Neural cell (in vitro differentiated cells): ENCODE measurements around the gene ATAD3C. TPM values are rescaled to one million over a fixed set of nuclear protein-coding genes. Genes with fewer than 3 reads are reported as not detected.
"Not testable (repeated sequence)": the region's sequence is repeated elsewhere in the genome, so short reads cannot be mapped to it uniquely, and the experiment has no call there.

ENCODE experiments used
- H2AFZ ChIP-seq: fragments of 200-600, 300-800 bp; sonication (generic), shearing (Covaris generic); 2 replicates; pipeline ENCODE4 v1.6.0; 2014; ENCODE audit warnings: low read depth, mild to moderate bottlenecking, antibody characterized with exemption, low read length, moderate library complexity
- H3F3A ChIP-seq: fragments of 200-600 bp; shearing (Covaris generic); 2 replicates; pipeline ENCODE4 v1.6.1; 2016; ENCODE audit warnings: mild to moderate bottlenecking, moderate library complexity, mixed read lengths, antibody characterized with exemption, low read length; ENCODE audit not compliant: insufficient read depth, poor library complexity, severe bottlenecking
- H3K27ac ChIP-seq: fragments of 200-600, 300-800 bp; sonication (generic), shearing (Covaris generic); 2 replicates; pipeline ENCODE4 v1.5.1; 2014; ENCODE audit warnings: mild to moderate bottlenecking, low read length, moderate library complexity
- H3K27me3 ChIP-seq: fragments of 300-800, 200-600 bp; sonication (generic), shearing (Covaris generic); 2 replicates; pipeline ENCODE4 v1.6.0; 2014; ENCODE audit warnings: mild to moderate bottlenecking, low read depth, low read length, moderate library complexity; ENCODE audit not compliant: insufficient read depth
- H3K36me3 ChIP-seq: fragments of 300-800, 200-600 bp; sonication (generic), shearing (Covaris generic); 2 replicates; pipeline ENCODE4 v1.5.1; 2014; ENCODE audit warnings: mild to moderate bottlenecking, antibody characterized with exemption, low read length, moderate library complexity; ENCODE audit not compliant: insufficient read depth
- H3K4me2 ChIP-seq: fragments of 300-800, 200-600 bp; sonication (generic), shearing (Covaris generic); 2 replicates; pipeline ENCODE4 v1.6.0; 2014; ENCODE audit warnings: mild to moderate bottlenecking, low read length
- H3K4me3 ChIP-seq: fragments of 300-800, 200-600 bp; sonication (generic), shearing (Covaris generic); 2 replicates; pipeline ENCODE4 v1.5.1; 2014; ENCODE audit warnings: mild to moderate bottlenecking, low read length, moderate library complexity
- H3K79me2 ChIP-seq: fragments of 200-600 bp; shearing (Covaris generic); replicated peaks from 2 replicates; pipeline ENCODE4 v1.6.0; 2014; ENCODE audit warnings: mild to moderate bottlenecking, low read length, moderate library complexity; ENCODE audit not compliant: insufficient read depth
- H3K9ac ChIP-seq: fragments of 300-800, 200-600 bp; sonication (generic), shearing (Covaris generic); 2 replicates; pipeline ENCODE4 v1.6.1; 2016; ENCODE audit warnings: mild to moderate bottlenecking, low read length, mixed read lengths
- H3K9me2 ChIP-seq: fragments of 200-600 bp; shearing (Covaris generic); 2 replicates; pipeline ENCODE4 v1.6.1; 2016; ENCODE audit warnings: mild to moderate bottlenecking, low read length, mixed read lengths; ENCODE audit not compliant: insufficient read depth
- H3K9me3 ChIP-seq: fragments of 200-600, 300-800 bp; sonication (generic), shearing (Covaris generic); 2 replicates; pipeline ENCODE4 v1.6.1; 2016; ENCODE audit warnings: mild to moderate bottlenecking, mixed run types, low read length, moderate library complexity, mixed read lengths
- H4K20me1 ChIP-seq: fragments of 200-600 bp; shearing (Covaris generic); 2 replicates; pipeline ENCODE4 v1.6.1; 2016; ENCODE audit warnings: mild to moderate bottlenecking, mixed run types; ENCODE audit not compliant: insufficient read depth
- CTCF ChIP-seq: fragments of 450-650 bp; IDR thresholded peaks from 2 replicates; pipeline ENCODE4 v1.5.1; 2014; ENCODE audit warnings: antibody characterized with exemption, mild to moderate bottlenecking, moderate library complexity; ENCODE audit not compliant: poor library complexity, severe bottlenecking
- EP300 ChIP-seq: fragments of 450-650 bp; conservative IDR thresholded peaks from 2 replicates; pipeline ENCODE4 v1.6.1; 2014; ENCODE audit warnings: antibody characterized with exemption, mild to moderate bottlenecking, moderate library complexity; ENCODE audit not compliant: poor library complexity, severe bottlenecking
- EZH2 ChIP-seq: fragments of 200-600, 300-800 bp; shearing (Covaris generic), sonication (generic); IDR thresholded peaks from 2 replicates; pipeline ENCODE4 v1.6.1; 2014; ENCODE audit warnings: antibody characterized with exemption, low read length, borderline replicate concordance, mild to moderate bottlenecking; ENCODE audit not compliant: insufficient read depth, poor library complexity, severe bottlenecking
- MXI1 ChIP-seq: fragments of 450-650 bp; conservative IDR thresholded peaks from 2 replicates; pipeline ENCODE4 v1.6.1; 2014; ENCODE audit warnings: antibody characterized with exemption, mild to moderate bottlenecking; ENCODE audit not compliant: poor library complexity, severe bottlenecking
- POLR2AphosphoS5 ChIP-seq: IDR thresholded peaks from 2 replicates; pipeline ENCODE4 v1.6.1; 2012
- RAD21 ChIP-seq: fragments of 450-650 bp; conservative IDR thresholded peaks from 2 replicates; pipeline ENCODE4 v1.6.1; 2014; ENCODE audit warnings: antibody characterized with exemption, mild to moderate bottlenecking, moderate library complexity
- REST ChIP-seq: IDR thresholded peaks from 2 replicates; pipeline ENCODE4 v1.6.1; 2012; ENCODE audit warnings: borderline replicate concordance
- SMC3 ChIP-seq: fragments of 450-650 bp; conservative IDR thresholded peaks from 2 replicates; pipeline ENCODE4 v1.6.1; 2014; ENCODE audit warnings: antibody characterized with exemption, mild to moderate bottlenecking, moderate library complexity; ENCODE audit not compliant: poor library complexity
- TAF1 ChIP-seq: IDR thresholded peaks from 2 replicates; pipeline ENCODE4 v1.6.1; 2012; ENCODE audit warnings: low read depth
- polyA plus RNA-seq: library from polyadenylated mRNA; depleted of rRNA; stranded (reverse); fragments of >200 nt; gene quantifications from 2 replicates; pipeline ENCODE4 v1.2.3, GENCODE V29; 2014

The ATAD3C gene
- polyA plus RNA-seq, 1 donor from 2014 or later = not detected

GRCh38 chr1:1415751-1416150, 33.7 kb upstream of the ATAD3C start:
- no peaks in the 10 kb centered on the region for H4K20me1 ChIP-seq
- no peaks in the 10 kb centered on the region for H3K9me3 ChIP-seq
- no peak for TF ChIP-seq CTCF
- no peak for TF ChIP-seq MXI1
- no peak for TF ChIP-seq RAD21
- no peak for TF ChIP-seq EZH2
- TF ChIP-seq REST = no peak
- TF ChIP-seq POLR2AphosphoS5 = no peak
- TF ChIP-seq EP300 = no peak
- TF ChIP-seq TAF1 = no peak
- no peak for TF ChIP-seq SMC3
- H3K4me2 ChIP-seq = no peak overlapping the region
- H3K79me2 ChIP-seq = no peaks in the 10 kb centered on the region
- no peaks in the 10 kb centered on the region for H3K27me3 ChIP-seq
- no peak overlapping the region for H3K4me3 ChIP-seq
- no peaks in the 10 kb centered on the region for H3F3A ChIP-seq
- H3K9me2 ChIP-seq = no peaks in the 10 kb centered on the region
- no peak overlapping the region for H3K9ac ChIP-seq
- H3K36me3 ChIP-seq = no peaks in the 10 kb centered on the region
- no peak overlapping the region for H2AFZ ChIP-seq
- H3K27ac ChIP-seq = no peak overlapping the region

GRCh38 chr1:1417396-1417795, 32.1 kb upstream of the ATAD3C start:
- H4K20me1 ChIP-seq, H3K79me2 ChIP-seq, H3K4me3 ChIP-seq, H3F3A ChIP-seq, H3K36me3 ChIP-seq, H3K9me3 ChIP-seq, H3K27me3 ChIP-seq, H2AFZ ChIP-seq, H3K27ac ChIP-seq, H3K9ac ChIP-seq, H3K4me2 ChIP-seq, H3K9me2 ChIP-seq: not testable (repeated sequence)

- H2AFZ ChIP-seq, H3K79me2 ChIP-seq, H3K9me2 ChIP-seq, H3K27me3 ChIP-seq, H3F3A ChIP-seq, H4K20me1 ChIP-seq, H3K9me3 ChIP-seq, H3K36me3 ChIP-seq, H3K27ac ChIP-seq, H3K9ac ChIP-seq, H3K4me2 ChIP-seq, H3K4me3 ChIP-seq: not testable (repeated sequence)
These were observed 31.5 kb upstream of the ATAD3C start for GRCh38 chr1:1417825-1418463.
